ENCODE measurements around the gene CIB4.

Gene CIB4

GRCh38 chr2:26605999-26606846 is 34.9 kb downstream of the CIB4 start:
- no peak for ATAC-seq

GRCh38 chr2:26605195-26605998 is 35.8 kb downstream of the CIB4 start:
- ATAC-seq = no peak

GRCh38 chr2:26602575-26602974 is 38.6 kb downstream of the CIB4 start:
- ATAC-seq = no peak

GRCh38 chr2:26599387-26599786 is 41.8 kb downstream of the CIB4 start:
- ATAC-seq = no peak

GRCh38 chr2:26598996-26599373 is 42.2 kb downstream of the CIB4 start:
- no peak for ATAC-seq

- ATAC-seq = no peak
Measured at GRCh38 chr2:26598336-26598995, 42.7 kb downstream of the CIB4 start.

- ATAC-seq = no peak
Measured at GRCh38 chr2:26597197-26597596, 44.0 kb downstream of the CIB4 start.

- no peak for ATAC-seq
Measured at GRCh38 chr2:26595146-26595545, 46.0 kb downstream of the CIB4 start.

GRCh38 chr2:26591619-26592505 is 49.3 kb downstream of the CIB4 start:
- no peak for ATAC-seq

GRCh38 chr2:26590980-26591618 is 50.1 kb downstream of the CIB4 start:
- no peak for ATAC-seq

- no peak for ATAC-seq
Measured at GRCh38 chr2:26590508-26590907, 50.7 kb downstream of the CIB4 start.

- ATAC-seq = no peak
Measured at GRCh38 chr2:26588576-26588975, 52.6 kb downstream of the CIB4 start.

- no peak for ATAC-seq
Measured at GRCh38 chr2:26587994-26588393, 53.2 kb downstream of the CIB4 start.

GRCh38 chr2:26585966-26586365 is 55.2 kb downstream of the CIB4 start:
- ATAC-seq = no peak

- no peak for ATAC-seq
Measured at GRCh38 chr2:26585100-26585499, 56.1 kb downstream of the CIB4 start.

GRCh38 chr2:26584656-26585055 is 56.5 kb downstream of the CIB4 start:
- ATAC-seq = no peak

GRCh38 chr2:26584191-26584590 is 57.0 kb downstream of the CIB4 start:
- ATAC-seq = no peak

- no peak for ATAC-seq
Measured at GRCh38 chr2:26583381-26583911, 57.7 kb downstream of the CIB4 start.

GRCh38 chr2:26582890-26583289 is 58.3 kb downstream of the CIB4 start:
- ATAC-seq = no peak

GRCh38 chr2:26581991-26582842 is 58.9 kb downstream of the CIB4 start:
- ATAC-seq = no peak

All from activated CD4-positive, CD25-positive, alpha-beta regulatory T cell treated with anti-CD3 and anti-CD28 coated beads, Interleukin-2, amount 50 U/mL, for 24 hours (primary cell).